WI38 (cell line): ENCODE data around the gene SLC39A7.
A peak's percentile ranks its signal among the peaks of the same experiment; 100 is the strongest.
"Not testable (repeated sequence)": the region's sequence is repeated elsewhere in the genome, so short reads cannot be mapped to it uniquely, and the experiment has no call there.

Source experiments
- H3K4me3 ChIP-seq: 2 replicates; pipeline ENCODE4 v1.5.1; 2011; ENCODE audit warnings: low read depth, mild to moderate bottlenecking, control low read depth, low read length
- TF ChIP-seq, protein P1 (sequence below): IDR thresholded peaks from 2 replicates; pipeline ENCODE4 v1.5.1; 2012; ENCODE audit warnings: low read depth, mild to moderate bottlenecking, control low read depth, low read length

Gene SLC39A7

DNA sequence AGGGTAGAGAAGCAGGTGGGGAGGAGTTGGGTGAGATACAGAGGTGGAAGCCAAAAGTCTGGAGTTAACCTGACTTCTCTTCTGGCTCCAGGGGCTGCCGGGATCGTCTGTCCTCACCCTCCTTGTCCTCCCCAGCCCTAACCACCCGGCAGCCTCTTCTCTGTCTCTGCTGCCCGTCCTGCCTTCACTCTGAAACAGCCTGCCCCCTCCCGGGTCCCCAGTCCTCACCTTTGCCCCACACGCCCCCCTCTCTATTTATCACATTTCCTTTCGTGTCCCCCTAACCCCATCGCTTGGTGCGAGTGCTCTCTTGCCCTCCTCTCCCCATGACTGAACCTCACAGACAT, 13.3 kb downstream of the SLC39A7 start:
- TF ChIP-seq, protein P1, sequence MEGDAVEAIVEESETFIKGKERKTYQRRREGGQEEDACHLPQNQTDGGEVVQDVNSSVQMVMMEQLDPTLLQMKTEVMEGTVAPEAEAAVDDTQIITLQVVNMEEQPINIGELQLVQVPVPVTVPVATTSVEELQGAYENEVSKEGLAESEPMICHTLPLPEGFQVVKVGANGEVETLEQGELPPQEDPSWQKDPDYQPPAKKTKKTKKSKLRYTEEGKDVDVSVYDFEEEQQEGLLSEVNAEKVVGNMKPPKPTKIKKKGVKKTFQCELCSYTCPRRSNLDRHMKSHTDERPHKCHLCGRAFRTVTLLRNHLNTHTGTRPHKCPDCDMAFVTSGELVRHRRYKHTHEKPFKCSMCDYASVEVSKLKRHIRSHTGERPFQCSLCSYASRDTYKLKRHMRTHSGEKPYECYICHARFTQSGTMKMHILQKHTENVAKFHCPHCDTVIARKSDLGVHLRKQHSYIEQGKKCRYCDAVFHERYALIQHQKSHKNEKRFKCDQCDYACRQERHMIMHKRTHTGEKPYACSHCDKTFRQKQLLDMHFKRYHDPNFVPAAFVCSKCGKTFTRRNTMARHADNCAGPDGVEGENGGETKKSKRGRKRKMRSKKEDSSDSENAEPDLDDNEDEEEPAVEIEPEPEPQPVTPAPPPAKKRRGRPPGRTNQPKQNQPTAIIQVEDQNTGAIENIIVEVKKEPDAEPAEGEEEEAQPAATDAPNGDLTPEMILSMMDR: no peak
- peak overlapping the region; percentile 60 for H3K4me3 ChIP-seq

DNA sequence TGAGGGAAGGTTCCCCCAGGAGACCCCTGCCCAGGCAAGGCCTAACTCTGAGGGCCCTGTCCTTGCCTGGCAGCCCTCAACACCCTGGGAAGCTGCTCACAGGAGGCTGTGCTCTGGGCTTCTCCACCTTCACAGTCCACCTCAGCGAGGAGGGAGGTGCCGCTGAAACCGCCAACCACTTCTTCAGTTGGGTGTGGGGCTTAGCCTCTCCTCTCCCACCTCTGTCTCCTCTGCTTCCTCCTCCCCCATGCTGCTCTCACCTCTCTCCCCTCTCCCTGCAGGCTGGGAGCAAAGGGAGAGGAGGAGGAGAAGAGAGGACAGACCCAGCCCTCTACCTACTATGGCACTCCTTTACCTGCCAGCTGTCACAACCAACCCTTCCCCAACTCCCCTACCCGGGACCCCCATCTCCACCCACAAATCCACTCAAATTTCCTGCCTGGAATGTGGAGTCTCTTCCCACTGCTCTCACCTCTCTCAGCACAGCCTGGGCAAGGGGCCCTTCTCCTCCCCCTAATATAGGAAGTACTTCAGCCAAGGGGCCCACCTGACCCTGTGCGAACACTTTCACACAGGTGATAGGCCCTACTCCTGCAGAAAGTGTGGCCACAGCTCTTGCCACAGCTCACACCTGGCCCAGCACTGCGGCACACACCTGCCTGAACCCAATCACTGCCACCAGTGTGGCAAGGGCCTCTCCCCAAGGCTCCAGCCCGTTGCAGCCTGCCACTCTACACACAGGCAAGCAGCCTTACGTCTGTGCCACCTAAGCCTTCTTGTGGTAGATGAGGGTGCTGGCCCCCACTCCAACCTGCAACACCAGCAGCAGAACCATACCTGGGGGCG, 14.8 kb downstream of the SLC39A7 start:
- TF ChIP-seq, protein P1: no peak
- H3K4me3 ChIP-seq: no peak overlapping the region

DNA sequence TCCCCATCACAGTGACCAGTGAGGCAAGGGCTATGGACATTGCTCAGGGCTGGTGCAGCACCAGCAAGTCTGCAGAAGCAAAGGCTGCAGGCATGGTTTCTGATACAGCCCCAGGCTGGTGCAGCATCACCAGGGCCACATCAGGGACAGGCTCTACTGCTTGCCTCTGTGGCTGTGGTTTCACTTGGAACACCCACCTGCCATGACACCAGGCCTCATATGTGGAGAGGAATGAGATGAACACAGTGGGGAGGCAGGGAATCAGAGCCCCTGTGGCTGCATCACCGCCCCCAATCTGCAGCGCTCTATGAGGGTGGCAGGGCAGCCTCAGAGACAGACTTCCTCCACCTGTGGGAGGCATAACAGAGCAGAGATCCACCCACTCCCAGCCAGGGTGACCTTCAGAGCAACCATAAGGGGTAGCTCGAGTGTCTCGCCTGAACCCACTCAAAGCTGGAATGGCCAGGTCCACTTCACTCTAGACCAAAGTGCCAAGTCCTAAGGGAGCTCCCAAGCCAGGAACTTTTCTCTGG, 15.5 kb downstream of the SLC39A7 start:
- TF ChIP-seq, protein P1: no peak

DNA sequence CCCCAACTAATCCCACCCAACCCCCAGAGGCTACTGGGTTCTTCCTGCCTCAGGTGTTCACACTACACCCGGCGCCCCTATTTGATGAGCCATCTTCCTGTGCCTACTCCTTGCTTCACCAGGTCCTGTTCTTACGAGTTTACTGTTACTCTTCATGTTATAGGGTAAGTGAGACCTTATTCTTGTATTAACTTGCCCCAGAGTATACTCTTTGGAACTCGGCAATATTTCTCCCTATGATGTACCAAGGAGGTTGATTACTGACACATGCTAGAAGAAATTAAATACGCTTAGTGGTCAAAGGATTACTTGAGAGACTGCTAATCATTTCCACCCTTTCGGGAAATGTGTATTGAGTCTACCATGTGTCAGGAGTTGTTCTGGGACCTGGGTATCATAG, 16.6 kb downstream of the SLC39A7 start:
- H3K4me3 ChIP-seq: no peak overlapping the region
- TF ChIP-seq, protein P1: no peak

More for the DNA sequence above, 15.5 kb downstream of the SLC39A7 start:
- H3K4me3 ChIP-seq: no peak overlapping the region

DNA sequence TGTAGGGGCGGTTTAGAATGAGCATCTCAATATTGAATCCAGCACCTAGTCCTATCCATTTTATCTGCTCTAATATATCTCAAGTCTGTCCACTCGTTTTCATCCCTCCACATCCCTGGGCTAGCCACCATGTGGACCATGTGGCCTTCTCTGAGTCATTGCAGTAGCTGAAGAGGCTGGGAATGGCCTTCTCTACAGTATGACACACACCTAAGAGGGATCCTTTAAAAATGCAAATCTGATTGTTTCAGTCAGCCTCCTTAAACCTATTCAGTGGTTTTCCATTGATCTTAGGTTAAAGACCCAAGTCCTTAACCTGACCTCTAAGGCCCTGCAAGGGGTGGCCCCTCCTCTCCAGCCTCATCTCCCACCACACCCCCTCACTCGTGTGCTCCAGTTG, 17.0 kb downstream of the SLC39A7 start:
- H3K4me3 ChIP-seq: no peak overlapping the region
- TF ChIP-seq, protein P1: no peak

DNA sequence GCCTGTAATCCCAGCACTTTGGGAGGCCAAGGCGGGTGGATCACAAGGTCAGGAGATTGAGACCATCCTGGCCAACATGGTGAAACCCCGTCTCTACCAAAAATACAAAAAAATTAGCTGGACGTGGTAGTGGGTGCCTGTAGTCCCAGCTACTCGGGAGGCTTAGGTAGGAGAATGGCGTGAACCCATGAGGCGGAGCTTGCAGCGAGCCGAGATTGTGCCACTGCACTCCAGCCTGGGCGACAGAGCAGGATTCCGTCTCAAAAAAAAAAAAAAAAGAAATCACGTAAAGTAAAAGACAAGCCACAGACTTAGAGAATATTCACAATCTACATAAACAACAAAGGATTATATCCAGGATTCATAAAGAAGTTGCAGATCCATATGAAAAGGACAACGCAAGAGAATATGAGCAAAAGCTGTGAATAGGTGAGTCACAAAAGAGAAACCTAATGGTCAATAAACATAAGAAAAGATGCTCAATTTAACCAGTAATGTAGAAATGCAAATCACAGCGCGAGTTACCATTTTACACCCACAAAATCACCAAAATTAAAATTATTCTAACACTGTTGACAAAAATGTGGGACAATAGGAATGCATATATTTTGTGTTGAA, 25.9 kb downstream of the SLC39A7 start:
- not testable (repeated sequence) for H3K4me3 ChIP-seq

DNA sequence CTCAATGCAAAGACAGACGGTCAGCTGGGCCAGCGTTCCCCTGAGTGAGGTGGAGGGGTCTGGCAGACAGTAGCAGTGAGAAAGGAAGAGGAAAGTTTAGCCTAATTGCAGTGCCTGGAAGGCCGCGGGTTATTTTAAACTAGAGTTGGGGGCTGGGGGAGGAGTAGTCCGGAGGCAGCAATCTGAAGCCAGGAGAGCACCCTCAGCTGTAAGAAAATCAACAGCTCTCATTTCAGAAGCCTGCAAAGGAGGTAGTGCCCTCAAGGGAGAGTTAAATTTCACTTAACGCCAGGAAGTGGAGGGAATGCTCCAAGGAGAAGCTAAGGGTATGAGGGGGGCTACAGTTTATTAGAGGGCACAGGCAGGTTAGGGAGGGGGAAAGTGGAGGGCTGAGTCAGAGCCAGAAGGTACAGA, 34.6 kb downstream of the SLC39A7 start:
- TF ChIP-seq, protein P1: no peak
- H3K4me3 ChIP-seq: no peak overlapping the region
